GM19043 (cell line): ENCODE data around the gene CLIC1.
A peak's percentile ranks its signal among the peaks of the same experiment; 100 is the strongest.

Source experiments
- ATAC-seq: cut with Tn5 transposase; IDR thresholded peaks from one replicate; pipeline ENCODE4 v1.9.1; 2021; ENCODE audit warnings: low read depth; ENCODE audit not compliant: unreplicated experiment

CLIC1 gene

DNA sequence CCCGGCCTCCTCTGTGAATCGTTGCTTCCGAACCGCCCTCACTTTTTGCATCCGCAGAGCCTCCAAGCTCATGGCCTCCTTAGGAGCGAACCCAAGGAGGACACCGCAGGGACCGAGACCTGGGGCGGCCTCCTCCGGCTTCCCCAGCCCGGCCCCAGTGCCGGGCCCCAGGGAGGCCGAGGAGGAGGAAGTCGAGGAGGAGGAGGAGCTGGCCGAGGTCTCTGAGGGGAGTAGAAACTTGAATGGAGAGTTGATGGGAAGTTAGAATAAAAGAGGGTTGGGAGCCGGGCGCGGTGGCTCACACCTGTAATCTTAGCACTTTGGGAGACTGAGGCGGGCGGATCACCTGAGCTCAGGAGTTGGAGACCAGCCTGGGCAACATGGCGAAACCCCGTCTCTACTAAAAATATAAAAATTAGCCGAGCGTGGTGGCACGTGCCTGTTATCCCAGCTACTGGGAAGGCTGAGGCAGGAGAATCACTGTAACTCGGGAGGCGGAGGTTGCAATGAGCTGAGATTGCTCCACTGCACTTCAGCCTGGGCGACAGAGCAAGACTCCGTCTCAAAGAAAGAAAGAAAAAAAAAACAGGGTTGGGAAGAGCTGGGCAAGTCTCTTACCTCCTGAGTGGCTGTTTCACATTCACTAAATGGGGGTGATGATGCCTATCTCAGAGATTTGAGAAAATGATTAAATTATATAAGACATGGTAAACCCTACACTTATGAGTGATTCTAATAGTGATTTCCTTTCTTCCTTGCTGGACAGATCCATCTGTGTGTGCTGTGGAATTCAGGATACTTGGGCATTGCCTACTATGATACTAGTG, 4.3 kb upstream of the CLIC1 start:
- ATAC-seq: no peak

- peak; percentile 70 for ATAC-seq
Measured at GRCh38 chr6:31739639-31740396, 3.5 kb upstream of the CLIC1 start, which contains the start of gene MSH5. Gene MSH5, plus strand, starts transcription at chr6:31740005. Its CDS starts 462 bp downstream, at chr6:31740467.

GRCh38 chr6:31737991-31738979, 2.0 kb upstream of the CLIC1 start:
- no peak for ATAC-seq

GRCh38 chr6:31737315-31737990, 1.1 kb upstream of the CLIC1 start:
- no peak for ATAC-seq

DNA sequence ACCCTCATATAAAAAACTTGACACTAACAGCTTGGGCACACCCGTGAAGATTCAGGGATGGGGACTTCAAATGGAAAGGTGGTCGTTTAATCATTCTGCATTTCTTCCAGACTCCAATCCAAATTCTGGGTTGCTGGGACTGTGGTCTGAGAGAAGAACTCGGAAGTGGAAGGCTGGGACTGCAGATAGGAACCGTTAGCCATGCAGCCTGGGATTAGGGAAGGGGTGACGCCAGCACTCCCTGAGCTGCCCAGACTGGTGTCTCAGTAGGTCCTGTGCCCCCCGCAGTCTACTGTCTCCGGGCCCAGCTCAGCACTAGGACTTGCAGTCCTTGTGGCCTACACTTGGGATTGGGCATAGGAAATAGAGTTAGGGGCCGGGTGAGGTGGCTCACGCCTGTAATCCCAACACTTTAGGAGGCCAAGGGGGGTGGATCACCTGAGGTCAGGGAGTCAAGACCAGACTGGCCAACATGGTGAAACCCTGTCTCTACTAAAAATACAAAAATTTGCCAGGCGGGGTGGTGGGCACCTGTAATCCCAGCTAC, 511 bp upstream of the CLIC1 start:
- ATAC-seq: no peak

- no peak for ATAC-seq
Measured at GRCh38 chr6:31734821-31735406, 1.4 kb downstream of the CLIC1 start.

DNA sequence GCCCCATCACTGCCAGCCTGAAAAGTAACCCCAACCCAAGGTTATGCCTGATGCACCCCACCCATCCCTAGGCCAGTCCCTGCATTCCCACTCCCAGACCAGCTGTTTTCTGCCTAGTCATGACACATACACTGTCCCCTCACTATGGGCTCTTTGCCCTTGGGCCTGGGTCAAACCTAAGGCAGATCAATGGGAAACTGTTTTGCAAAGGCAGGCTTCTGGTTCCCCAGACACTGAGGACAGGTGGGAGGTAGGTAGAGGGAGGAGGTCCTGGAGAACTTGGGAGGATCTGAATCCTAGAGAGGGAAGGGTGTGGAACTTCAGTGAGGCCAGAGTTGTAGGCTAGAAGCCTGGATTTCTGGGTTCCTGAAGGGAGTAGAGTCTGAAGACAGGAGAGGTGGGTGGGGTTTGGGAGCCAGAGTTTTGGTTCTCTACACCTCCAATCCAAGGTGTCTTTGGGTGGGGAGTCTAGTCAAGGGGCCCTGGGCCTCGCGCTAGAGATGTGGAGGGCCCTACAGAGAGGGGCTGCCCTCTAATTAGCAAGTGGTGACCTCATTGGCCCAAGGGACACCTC, 2.0 kb downstream of the CLIC1 start:
- ATAC-seq: no peak

DNA sequence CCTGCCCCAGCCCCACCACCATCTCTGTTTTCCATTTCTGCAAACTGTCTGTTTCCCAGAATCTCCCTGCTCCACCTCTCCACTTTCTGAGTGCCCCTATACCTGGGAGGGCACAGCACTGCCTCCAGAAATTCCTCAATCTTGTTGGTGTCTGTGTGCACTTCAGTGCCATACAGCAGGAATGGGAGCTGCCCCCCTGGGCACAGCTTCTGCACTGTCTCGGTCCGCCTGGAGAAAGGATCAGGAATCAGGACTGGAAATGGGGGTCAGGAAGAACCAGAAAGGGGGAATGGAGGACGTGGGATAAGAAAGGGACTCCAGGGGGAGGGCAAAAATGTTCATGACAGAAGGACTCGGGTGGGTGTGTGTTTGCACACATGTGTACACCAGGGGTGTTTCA, 2.6 kb downstream of the CLIC1 start:
- ATAC-seq: no peak

GRCh38 chr6:31732029-31732428, 4.3 kb downstream of the CLIC1 start:
- no peak for ATAC-seq

GRCh38 chr6:31730631-31731086, 5.7 kb downstream of the CLIC1 start:
- ATAC-seq: no peak

GRCh38 chr6:31729979-31730630, 6.2 kb downstream of the CLIC1 start:
- no peak for ATAC-seq

DNA sequence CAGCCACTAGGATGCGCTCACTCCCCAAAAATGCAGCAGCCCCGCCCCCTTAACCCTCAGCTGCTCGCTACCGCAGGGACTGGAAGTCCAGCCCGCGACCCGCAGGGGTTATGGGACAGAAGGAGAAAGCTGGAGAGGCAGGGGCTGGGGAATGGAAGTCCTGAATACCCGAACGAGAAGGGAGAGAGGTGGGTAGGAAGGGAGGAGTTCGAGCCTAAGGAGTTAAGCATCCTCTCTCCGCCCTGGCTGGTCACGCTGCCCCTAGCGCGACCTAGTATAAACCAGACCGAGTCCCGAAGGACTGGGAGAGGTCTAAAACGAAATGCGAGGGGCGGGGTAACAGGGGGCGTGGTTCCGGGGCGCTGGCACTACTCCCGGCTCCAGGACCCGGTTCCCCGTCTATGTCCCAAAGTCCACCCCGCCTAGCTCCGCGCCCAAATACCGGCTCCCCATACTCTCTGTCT, 6.8 kb downstream of the CLIC1 start:
- ATAC-seq: no peak

DNA sequence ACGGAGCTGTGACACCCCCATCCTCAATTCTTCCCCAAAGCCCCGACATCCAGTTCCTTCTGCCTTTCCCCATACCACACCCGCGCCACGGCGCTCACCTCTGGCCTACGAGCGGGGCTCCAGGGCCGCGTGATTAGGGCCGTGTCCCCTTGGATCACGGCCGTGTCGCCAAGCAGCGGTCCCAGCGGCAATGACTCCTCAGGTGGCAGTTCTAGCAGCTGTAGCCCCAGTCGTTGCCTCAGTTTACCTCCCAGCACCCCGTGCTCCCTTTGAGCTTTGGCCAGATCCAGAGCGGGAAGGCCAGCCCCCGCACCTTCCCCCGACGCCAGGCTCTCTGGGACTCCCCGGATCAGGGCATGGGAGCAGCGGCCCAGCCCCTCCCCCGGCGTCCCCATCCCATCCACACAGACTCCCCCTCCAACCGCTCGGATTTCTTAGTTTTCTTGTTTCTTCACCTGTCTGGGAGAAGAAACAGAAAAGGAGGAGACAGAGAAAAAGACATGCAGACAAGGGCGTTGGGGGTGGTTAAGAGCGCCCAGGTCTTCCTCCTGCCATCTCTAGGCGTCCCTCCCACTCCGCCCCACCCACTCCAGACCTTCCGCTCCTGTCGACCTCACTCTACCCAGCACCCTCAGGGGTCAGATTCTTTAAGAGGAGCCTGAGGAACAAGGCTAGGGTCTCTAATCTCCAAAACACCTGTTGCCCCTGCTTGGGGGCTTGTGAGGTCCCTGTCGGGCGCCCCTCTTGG, 7.4 kb downstream of the CLIC1 start, which contains the start of gene DDAH2:
TSS of gene DDAH2 (minus strand) at position 533 of the 748 bp plus-strand sequence. CDS start at position 395, 138 bp downstream.
- ATAC-seq: no peak

GRCh38 chr6:31727717-31728671, 8.3 kb downstream of the CLIC1 start:
- no peak for ATAC-seq

DNA sequence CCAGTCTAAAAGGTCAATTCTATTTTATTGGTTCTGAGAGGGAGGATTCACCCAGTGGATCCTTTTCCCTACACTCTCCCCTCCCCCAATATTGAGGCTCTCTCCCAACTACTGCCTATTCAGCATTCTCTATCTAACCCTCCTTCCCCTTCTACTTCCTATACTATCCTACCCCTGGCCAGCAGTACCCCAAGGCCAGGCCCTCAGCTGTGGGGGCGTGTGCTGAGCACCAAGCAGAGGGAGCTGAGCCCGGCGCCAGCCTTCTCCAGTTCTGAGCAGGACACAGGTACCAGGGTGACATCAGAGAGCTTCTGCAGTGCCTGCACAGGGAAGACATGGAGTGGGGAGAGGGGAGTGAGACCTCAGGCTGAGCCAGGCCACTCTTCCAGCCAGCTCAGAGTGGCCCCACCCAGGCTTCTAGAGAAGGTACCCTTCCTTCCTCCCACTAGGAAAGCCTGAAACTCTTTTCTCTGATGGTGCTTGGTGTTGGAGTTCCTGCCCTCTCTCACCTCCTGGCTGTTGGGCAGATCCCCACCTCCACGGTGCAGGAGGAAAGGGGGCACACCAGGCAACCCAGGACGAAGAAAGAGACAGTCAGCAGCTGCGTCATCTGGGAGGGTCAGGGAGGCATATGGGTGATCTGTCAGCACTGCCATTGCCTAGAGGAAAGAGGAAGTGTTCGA, 9.2 kb downstream of the CLIC1 start:
- peak; percentile 65 for ATAC-seq
